ENCODE measurements around the gene VSX1. TPM values are rescaled to one million over a fixed set of nuclear protein-coding genes. Genes with fewer than 3 reads are reported as not detected.

Gene VSX1
- polyA plus RNA-seq, 1 of the 3 experiments (the other 2 are of a cell fraction), result not detected

DNA sequence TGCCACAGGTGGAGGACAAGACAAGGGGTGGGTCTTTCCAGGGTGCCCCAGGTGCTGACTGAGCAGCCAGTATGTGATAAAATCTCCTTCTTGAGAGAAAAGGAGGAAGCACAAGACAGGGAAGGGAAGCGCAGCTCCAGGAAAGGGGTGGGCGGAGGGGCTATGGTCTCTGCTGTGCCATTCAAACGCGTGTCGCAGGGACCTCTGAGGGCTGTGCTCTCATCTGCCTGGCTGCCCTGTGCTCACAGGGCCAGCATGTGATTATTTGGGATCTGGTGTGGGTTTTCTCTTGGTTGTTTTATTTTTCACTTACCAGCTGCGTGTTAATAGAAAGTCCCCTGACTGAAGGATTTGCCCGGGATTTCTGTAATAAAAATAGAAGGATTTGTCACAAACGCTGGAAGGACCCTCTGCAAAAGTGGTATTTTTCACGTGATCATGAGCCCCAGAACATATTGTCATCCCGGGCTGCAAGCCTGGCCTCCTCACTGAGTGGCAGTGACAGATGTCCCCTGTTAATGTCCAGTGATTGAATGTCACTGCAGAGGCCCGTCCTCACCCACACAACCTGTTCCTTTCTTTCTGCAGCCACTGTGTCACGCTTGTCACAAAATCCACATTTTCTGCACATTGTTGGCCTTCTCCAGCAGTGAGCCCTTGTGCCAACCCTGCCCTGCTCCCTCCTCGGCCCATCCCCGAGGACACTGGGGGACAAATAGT lies 35.0 kb upstream of the VSX1 start:
- H3K9me2 ChIP-seq, result no peaks in the 10 kb centered on the region
- no peak overlapping the region for H2AFZ ChIP-seq (ENCODE audit: low read depth)
- H3K4me2 ChIP-seq, result no peak overlapping the region
- ChIA-PET CTCF (interaction anchor here (1.2 kb wide), 1 partner anchor 13 kb away, joined by 3 read pairs; no protein-coding TSS in a partner anchor), POLR2A (no interaction called here)
- TF ChIP-seq, protein P1, sequence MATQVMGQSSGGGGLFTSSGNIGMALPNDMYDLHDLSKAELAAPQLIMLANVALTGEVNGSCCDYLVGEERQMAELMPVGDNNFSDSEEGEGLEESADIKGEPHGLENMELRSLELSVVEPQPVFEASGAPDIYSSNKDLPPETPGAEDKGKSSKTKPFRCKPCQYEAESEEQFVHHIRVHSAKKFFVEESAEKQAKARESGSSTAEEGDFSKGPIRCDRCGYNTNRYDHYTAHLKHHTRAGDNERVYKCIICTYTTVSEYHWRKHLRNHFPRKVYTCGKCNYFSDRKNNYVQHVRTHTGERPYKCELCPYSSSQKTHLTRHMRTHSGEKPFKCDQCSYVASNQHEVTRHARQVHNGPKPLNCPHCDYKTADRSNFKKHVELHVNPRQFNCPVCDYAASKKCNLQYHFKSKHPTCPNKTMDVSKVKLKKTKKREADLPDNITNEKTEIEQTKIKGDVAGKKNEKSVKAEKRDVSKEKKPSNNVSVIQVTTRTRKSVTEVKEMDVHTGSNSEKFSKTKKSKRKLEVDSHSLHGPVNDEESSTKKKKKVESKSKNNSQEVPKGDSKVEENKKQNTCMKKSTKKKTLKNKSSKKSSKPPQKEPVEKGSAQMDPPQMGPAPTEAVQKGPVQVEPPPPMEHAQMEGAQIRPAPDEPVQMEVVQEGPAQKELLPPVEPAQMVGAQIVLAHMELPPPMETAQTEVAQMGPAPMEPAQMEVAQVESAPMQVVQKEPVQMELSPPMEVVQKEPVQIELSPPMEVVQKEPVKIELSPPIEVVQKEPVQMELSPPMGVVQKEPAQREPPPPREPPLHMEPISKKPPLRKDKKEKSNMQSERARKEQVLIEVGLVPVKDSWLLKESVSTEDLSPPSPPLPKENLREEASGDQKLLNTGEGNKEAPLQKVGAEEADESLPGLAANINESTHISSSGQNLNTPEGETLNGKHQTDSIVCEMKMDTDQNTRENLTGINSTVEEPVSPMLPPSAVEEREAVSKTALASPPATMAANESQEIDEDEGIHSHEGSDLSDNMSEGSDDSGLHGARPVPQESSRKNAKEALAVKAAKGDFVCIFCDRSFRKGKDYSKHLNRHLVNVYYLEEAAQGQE (IDR thresholded peaks at IDR 0.05; ENCODE audit: low read depth, low read length), result no peak
- no peaks in the 10 kb centered on the region for H3F3A ChIP-seq (replicated peaks; ENCODE audit: insufficient read depth)
- 47% methylated on average over 14 of the region's 14 CpGs for WGBS (ENCODE audit: low lambda C conversion rate)
- H3K4me1 ChIP-seq (ENCODE audit: control insufficient read depth in 1 of 2, insufficient read depth in 2 of 2, low read depth in 1 of 2, low read length in 1 of 2), result no peaks in the 10 kb centered on the region
- H3K36me3 ChIP-seq (replicated peaks in 1 of 2; ENCODE audit: control insufficient read depth in 1 of 2, insufficient read depth in 2 of 2, low read length in 1 of 2), result no peaks in the 10 kb centered on the region
- peaks cover 7% of the 10 kb centered on the region; the same call in 1 of the 2 replicates for H3K27me3 ChIP-seq (ENCODE audit: insufficient read depth)
- H3K4me3 ChIP-seq (ENCODE audit: low read depth in 2 of 2, low read length in 1 of 2), result no peak overlapping the region
- no peak overlapping the region for H3K9ac ChIP-seq
- no peak for DNase-seq
- H3K79me2 ChIP-seq (ENCODE audit: insufficient read depth), result no peaks in the 10 kb centered on the region
- H3K9me3 ChIP-seq, result no peaks in the 10 kb centered on the region
- no peaks in the 10 kb centered on the region for H4K20me1 ChIP-seq (ENCODE audit: insufficient read depth)
- H3K27ac ChIP-seq (ENCODE audit: low read depth in 2 of 2, low read length in 1 of 2), result no peak overlapping the region

DNA sequence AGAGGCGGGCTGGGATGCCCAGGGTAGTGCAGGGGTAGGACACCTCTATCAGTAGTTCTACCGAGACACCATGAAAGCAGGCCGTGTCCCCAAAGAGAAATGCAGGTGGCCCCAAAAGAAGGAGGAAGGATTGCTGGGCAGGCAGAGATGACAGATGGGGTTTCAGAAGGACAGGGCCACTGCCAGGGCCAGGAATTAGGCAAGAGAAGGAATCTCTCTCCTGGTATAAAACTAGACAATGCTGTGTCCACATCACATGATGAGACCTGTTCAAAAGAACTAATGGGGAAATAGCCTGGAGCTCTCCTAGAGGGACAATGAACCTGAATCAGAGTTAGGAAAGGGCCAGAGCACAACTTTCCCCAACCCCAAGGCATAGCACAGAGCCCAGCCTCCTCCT lies 21.6 kb upstream of the VSX1 start:
- Histone ChIP-seq H3K9me2 (no peaks in the 10 kb centered on the region), H4K20me1 (ENCODE audit: insufficient read depth) (no peaks in the 10 kb centered on the region), H3K9ac (no peak overlapping the region), H3K79me2 (ENCODE audit: insufficient read depth) (no peaks in the 10 kb centered on the region), H3K27ac (ENCODE audit: low read depth in 2 of 2, low read length in 1 of 2) (no peak overlapping the region), H3K9me3 (no peaks in the 10 kb centered on the region), H3K27me3 (ENCODE audit: insufficient read depth) (peaks cover 21% of the 10 kb centered on the region; the same call in 1 of the 2 replicates), H3K36me3 (replicated peaks in 1 of 2; ENCODE audit: control insufficient read depth in 1 of 2, insufficient read depth in 2 of 2, low read length in 1 of 2) (no peaks in the 10 kb centered on the region), H3K4me1 (ENCODE audit: control insufficient read depth in 1 of 2, insufficient read depth in 2 of 2, low read depth in 1 of 2, low read length in 1 of 2) (no peaks in the 10 kb centered on the region), H3K4me2 (no peak overlapping the region), H3K4me3 (ENCODE audit: low read depth in 2 of 2, low read length in 1 of 2) (no peak overlapping the region), H2AFZ (ENCODE audit: low read depth) (no peak overlapping the region), H3F3A (replicated peaks; ENCODE audit: insufficient read depth) (no peaks in the 10 kb centered on the region)
- ChIA-PET CTCF (no interaction called here), POLR2A (no interaction called here)
- TF ChIP-seq POLR2AphosphoS5 (IDR thresholded peaks at IDR 0.05; ENCODE audit: low read depth, low read length), result no peak
- no peak for TF ChIP-seq TAF1 (IDR thresholded peaks at IDR 0.05; ENCODE audit: borderline replicate concordance, low read depth, low read length)
- TF ChIP-seq RCOR1 (IDR thresholded peaks at IDR 0.05; ENCODE audit: low read length), result no peak
- no peak for TF ChIP-seq SIN3A (IDR thresholded peaks at IDR 0.05; ENCODE audit: borderline replicate concordance, low read depth, low read length)
- no peak for TF ChIP-seq FOXJ3 (CRISPR knock-in tag; IDR thresholded peaks at IDR 0.05)
- no peak for DNase-seq
- 37% methylated on average over 3 of the region's 3 CpGs for WGBS (ENCODE audit: low lambda C conversion rate)

DNA sequence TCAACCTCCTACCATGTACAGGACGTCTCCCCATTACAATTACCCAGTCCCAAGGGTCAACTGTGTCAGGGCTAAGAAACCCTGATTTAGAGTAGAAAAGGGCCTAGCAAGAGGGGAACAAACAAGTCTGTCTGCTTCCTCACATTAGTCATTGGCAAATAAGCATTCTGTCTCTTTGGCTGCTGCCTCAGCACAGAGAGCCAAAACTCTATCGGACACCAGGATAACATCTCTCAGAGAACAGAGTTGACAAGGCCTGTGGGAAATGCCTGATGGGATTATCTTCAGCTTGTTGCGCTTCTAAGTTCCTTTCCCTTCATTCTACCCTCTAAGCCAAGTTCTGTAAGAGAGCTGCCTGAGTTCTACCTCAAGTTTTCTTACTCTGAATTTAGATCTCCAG lies 19.0 kb upstream of the VSX1 start:
- ChIA-PET POLR2A (no interaction called here), CTCF (no interaction called here)
- no peaks in the 10 kb centered on the region for H4K20me1 ChIP-seq (ENCODE audit: insufficient read depth)
- H3K9me3 ChIP-seq, result no peaks in the 10 kb centered on the region
- H3K4me3 ChIP-seq (ENCODE audit: low read depth in 2 of 2, low read length in 1 of 2), result no peak overlapping the region
- no peak overlapping the region for H3K9ac ChIP-seq
- no peaks in the 10 kb centered on the region for H3K36me3 ChIP-seq (replicated peaks in 1 of 2; ENCODE audit: control insufficient read depth in 1 of 2, insufficient read depth in 2 of 2, low read length in 1 of 2)
- 27% methylated on average over 3 of the region's 3 CpGs for WGBS (ENCODE audit: low lambda C conversion rate)
- no peak for DNase-seq
- no peaks in the 10 kb centered on the region for H3K79me2 ChIP-seq (ENCODE audit: insufficient read depth)
- H3K4me2 ChIP-seq, result no peak overlapping the region
- no peaks in the 10 kb centered on the region for H3K9me2 ChIP-seq
- H3K27ac ChIP-seq (ENCODE audit: low read depth in 2 of 2, low read length in 1 of 2), result no peak overlapping the region
- no peak overlapping the region for H2AFZ ChIP-seq (ENCODE audit: low read depth)
- H3F3A ChIP-seq (replicated peaks; ENCODE audit: insufficient read depth), result no peaks in the 10 kb centered on the region
- H3K27me3 ChIP-seq (ENCODE audit: insufficient read depth), result peaks cover 21% of the 10 kb centered on the region; the same call in 1 of the 2 replicates
- no peaks in the 10 kb centered on the region for H3K4me1 ChIP-seq (ENCODE audit: control insufficient read depth in 1 of 2, insufficient read depth in 2 of 2, low read depth in 1 of 2, low read length in 1 of 2)
- TF ChIP-seq, protein P2, sequence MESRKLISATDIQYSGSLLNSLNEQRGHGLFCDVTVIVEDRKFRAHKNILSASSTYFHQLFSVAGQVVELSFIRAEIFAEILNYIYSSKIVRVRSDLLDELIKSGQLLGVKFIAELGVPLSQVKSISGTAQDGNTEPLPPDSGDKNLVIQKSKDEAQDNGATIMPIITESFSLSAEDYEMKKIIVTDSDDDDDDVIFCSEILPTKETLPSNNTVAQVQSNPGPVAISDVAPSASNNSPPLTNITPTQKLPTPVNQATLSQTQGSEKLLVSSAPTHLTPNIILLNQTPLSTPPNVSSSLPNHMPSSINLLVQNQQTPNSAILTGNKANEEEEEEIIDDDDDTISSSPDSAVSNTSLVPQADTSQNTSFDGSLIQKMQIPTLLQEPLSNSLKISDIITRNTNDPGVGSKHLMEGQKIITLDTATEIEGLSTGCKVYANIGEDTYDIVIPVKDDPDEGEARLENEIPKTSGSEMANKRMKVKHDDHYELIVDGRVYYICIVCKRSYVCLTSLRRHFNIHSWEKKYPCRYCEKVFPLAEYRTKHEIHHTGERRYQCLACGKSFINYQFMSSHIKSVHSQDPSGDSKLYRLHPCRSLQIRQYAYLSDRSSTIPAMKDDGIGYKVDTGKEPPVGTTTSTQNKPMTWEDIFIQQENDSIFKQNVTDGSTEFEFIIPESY (IDR thresholded peaks at IDR 0.05; ENCODE audit: borderline replicate concordance, low read depth), result no peak
- TF ChIP-seq FOXM1 (IDR thresholded peaks at IDR 0.05; ENCODE audit: low read depth) (no peak), RFX5 (IDR thresholded peaks at IDR 0.05; ENCODE audit: low read length) (no peak), FOSL2 (IDR thresholded peaks at IDR 0.05; ENCODE audit: borderline replicate concordance, low read depth) (no peak), SMC3 (IDR thresholded peaks at IDR 0.05; ENCODE audit: low read depth, low read length) (no peak), ELF1 (IDR thresholded peaks at IDR 0.05) (no peak)
- TF ChIP-seq, protein P1 (IDR thresholded peaks at IDR 0.05; ENCODE audit: low read depth, low read length), result no peak

Data from SK-N-SH (cell line).